ENCODE measurements around the gene ERN2.

ERN2 gene

DNA sequence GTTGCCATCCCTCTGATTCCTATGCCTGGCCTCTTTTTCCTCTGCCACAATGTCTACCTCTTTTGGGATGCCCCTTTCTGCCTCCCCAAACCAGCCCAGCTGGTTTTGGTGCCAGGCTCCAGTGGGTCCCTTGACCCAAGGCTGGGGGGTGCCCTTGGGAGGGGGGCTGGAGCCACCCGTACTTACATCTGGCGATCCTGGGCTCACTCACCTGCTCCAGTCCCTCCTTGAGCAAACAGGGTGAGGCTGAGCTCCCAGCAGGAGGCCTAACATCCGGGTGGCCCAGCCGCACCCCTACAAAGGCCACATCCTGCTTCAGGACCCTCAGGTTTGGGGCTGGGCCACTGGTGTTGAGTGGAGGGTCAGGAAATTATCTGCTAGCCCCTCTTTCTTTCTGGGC is 1.2 kb downstream of the ERN2 start:
- Histone ChIP-seq H3F3A (ENCODE audit: control insufficient read depth, insufficient read depth) (no peaks in the 10 kb centered on the region), H3K79me2 (ENCODE audit: control insufficient read depth, low read length) (no peaks in the 10 kb centered on the region), H3K4me3 (ENCODE audit: low read length) (no peak overlapping the region), H3K4me2 (ENCODE audit: low read length) (no peak overlapping the region), H3K9me3 (ENCODE audit: control insufficient read depth, insufficient read depth, low read length) (no peaks in the 10 kb centered on the region), H3K36me3 (ENCODE audit: control insufficient read depth, low read length) (no peaks in the 10 kb centered on the region), H3K4me1 (ENCODE audit: control insufficient read depth, low read length) (no peaks in the 10 kb centered on the region), H3K9me2 (replicated peaks; ENCODE audit: control insufficient read depth, low read length) (no peaks in the 10 kb centered on the region), H3K27me3 (ENCODE audit: control insufficient read depth, low read length) (peaks cover 2% of the 10 kb centered on the region), H4K20me1 (ENCODE audit: control insufficient read depth, insufficient read depth, low read depth, low read length) (no peaks in the 10 kb centered on the region), H3K27ac (ENCODE audit: low read depth, low read length) (no peak overlapping the region)
- no peak for TF ChIP-seq EZH2phosphoT487 (IDR thresholded peaks at IDR 0.05; ENCODE audit: borderline replicate concordance, low read length)
- TF ChIP-seq, protein P1, sequence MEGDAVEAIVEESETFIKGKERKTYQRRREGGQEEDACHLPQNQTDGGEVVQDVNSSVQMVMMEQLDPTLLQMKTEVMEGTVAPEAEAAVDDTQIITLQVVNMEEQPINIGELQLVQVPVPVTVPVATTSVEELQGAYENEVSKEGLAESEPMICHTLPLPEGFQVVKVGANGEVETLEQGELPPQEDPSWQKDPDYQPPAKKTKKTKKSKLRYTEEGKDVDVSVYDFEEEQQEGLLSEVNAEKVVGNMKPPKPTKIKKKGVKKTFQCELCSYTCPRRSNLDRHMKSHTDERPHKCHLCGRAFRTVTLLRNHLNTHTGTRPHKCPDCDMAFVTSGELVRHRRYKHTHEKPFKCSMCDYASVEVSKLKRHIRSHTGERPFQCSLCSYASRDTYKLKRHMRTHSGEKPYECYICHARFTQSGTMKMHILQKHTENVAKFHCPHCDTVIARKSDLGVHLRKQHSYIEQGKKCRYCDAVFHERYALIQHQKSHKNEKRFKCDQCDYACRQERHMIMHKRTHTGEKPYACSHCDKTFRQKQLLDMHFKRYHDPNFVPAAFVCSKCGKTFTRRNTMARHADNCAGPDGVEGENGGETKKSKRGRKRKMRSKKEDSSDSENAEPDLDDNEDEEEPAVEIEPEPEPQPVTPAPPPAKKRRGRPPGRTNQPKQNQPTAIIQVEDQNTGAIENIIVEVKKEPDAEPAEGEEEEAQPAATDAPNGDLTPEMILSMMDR (IDR thresholded peaks at IDR 0.05; ENCODE audit: low read depth, low read length, poor library complexity, severe bottlenecking) = no peak

DNA sequence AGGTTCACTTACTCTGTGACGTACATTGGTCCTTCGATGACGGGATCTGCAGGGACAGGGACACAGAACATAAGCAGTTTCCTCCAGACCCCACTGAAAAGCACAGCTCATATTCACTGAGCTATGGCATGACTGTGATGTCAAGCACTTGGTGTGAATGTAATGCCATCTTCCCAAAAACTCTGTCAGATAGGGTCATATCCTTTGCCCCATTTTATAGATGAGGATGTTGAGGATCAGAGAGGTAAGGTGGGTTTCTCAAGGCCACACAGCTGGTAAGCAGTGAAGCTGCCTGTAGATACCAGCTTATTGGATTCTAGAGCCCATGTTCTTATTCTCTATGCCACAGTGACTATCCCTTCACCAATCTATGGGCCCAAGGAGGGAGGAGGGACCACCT is 2.5 kb downstream of the ERN2 start:
- H3K4me3 ChIP-seq (ENCODE audit: low read length) = no peak overlapping the region
- no peaks in the 10 kb centered on the region for H3F3A ChIP-seq (ENCODE audit: control insufficient read depth, insufficient read depth)
- no peak for TF ChIP-seq EZH2phosphoT487 (IDR thresholded peaks at IDR 0.05; ENCODE audit: borderline replicate concordance, low read length)
- TF ChIP-seq, protein P1 (IDR thresholded peaks at IDR 0.05; ENCODE audit: low read depth, low read length, poor library complexity, severe bottlenecking) = no peak
- no peak overlapping the region for H3K4me2 ChIP-seq (ENCODE audit: low read length)
- H4K20me1 ChIP-seq (ENCODE audit: control insufficient read depth, insufficient read depth, low read depth, low read length) = no peaks in the 10 kb centered on the region
- no peaks in the 10 kb centered on the region for H3K9me2 ChIP-seq (replicated peaks; ENCODE audit: control insufficient read depth, low read length)
- H3K4me1 ChIP-seq (ENCODE audit: control insufficient read depth, low read length) = no peaks in the 10 kb centered on the region
- no peak overlapping the region for H3K27ac ChIP-seq (ENCODE audit: low read depth, low read length)
- H3K27me3 ChIP-seq (ENCODE audit: control insufficient read depth, low read length) = no peaks in the 10 kb centered on the region
- H3K36me3 ChIP-seq (ENCODE audit: control insufficient read depth, low read length) = no peaks in the 10 kb centered on the region
- no peaks in the 10 kb centered on the region for H3K9me3 ChIP-seq (ENCODE audit: control insufficient read depth, insufficient read depth, low read length)
- no peaks in the 10 kb centered on the region for H3K79me2 ChIP-seq (ENCODE audit: control insufficient read depth, low read length)

DNA sequence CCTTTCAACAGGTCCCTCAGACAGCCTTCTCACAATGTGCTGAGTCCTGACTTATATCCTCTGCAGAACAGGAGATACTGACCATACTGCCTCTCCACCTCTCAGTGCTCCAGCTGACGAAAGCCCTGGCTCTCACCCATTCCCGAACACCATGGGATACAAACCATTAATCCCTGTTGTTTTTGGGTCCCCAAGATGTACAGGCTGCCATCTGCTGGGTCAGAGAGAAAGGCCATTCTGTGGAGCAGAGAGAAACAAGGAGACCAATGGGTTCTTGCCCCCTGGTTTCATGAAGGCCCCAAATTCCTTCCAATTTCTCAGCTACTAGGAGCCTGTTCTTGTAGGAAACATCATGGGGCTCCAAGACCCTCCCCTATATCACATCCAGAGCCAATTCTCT is 3.0 kb downstream of the ERN2 start:
- no peaks in the 10 kb centered on the region for H3K79me2 ChIP-seq (ENCODE audit: control insufficient read depth, low read length)
- no peaks in the 10 kb centered on the region for H3F3A ChIP-seq (ENCODE audit: control insufficient read depth, insufficient read depth)
- H3K36me3 ChIP-seq (ENCODE audit: control insufficient read depth, low read length) = no peaks in the 10 kb centered on the region
- no peaks in the 10 kb centered on the region for H3K27me3 ChIP-seq (ENCODE audit: control insufficient read depth, low read length)
- TF ChIP-seq EZH2phosphoT487 (IDR thresholded peaks at IDR 0.05; ENCODE audit: borderline replicate concordance, low read length) = no peak
- TF ChIP-seq, protein P1 (IDR thresholded peaks at IDR 0.05; ENCODE audit: low read depth, low read length, poor library complexity, severe bottlenecking) = no peak
- H3K9me2 ChIP-seq (replicated peaks; ENCODE audit: control insufficient read depth, low read length) = no peaks in the 10 kb centered on the region
- H3K27ac ChIP-seq (ENCODE audit: low read depth, low read length) = no peak overlapping the region
- H3K4me2 ChIP-seq (ENCODE audit: low read length) = no peak overlapping the region
- H3K4me3 ChIP-seq (ENCODE audit: low read length) = no peak overlapping the region
- H4K20me1 ChIP-seq (ENCODE audit: control insufficient read depth, insufficient read depth, low read depth, low read length) = no peaks in the 10 kb centered on the region
- H3K9me3 ChIP-seq (ENCODE audit: control insufficient read depth, insufficient read depth, low read length) = no peaks in the 10 kb centered on the region
- H3K4me1 ChIP-seq (ENCODE audit: control insufficient read depth, low read length) = no peaks in the 10 kb centered on the region

DNA sequence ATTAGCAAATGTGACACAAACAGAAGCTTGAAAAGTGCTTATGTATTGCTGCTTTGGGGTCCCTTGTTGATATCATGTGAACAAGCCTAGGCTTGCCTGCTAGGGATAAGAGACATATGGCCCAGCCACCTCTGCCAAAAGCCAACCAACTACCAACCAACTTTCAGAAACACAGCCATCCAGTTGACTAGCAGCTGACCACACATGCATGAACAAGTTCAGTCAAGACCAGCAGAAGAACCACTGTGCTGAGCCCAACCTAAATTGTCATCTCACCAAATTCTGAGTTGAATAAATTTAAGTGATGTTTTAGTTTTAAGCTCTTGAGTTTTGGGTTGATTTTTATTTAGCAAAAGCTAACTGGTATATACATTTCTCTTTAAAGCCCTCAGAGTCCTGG is 3.5 kb downstream of the ERN2 start:
- Histone ChIP-seq H3K4me1 (ENCODE audit: control insufficient read depth, low read length) (no peaks in the 10 kb centered on the region), H3K79me2 (ENCODE audit: control insufficient read depth, low read length) (no peaks in the 10 kb centered on the region), H4K20me1 (ENCODE audit: control insufficient read depth, insufficient read depth, low read depth, low read length) (no peaks in the 10 kb centered on the region), H3K9me3 (ENCODE audit: control insufficient read depth, insufficient read depth, low read length) (no peaks in the 10 kb centered on the region), H3F3A (ENCODE audit: control insufficient read depth, insufficient read depth) (no peaks in the 10 kb centered on the region), H3K36me3 (ENCODE audit: control insufficient read depth, low read length) (no peaks in the 10 kb centered on the region), H3K9me2 (replicated peaks; ENCODE audit: control insufficient read depth, low read length) (no peaks in the 10 kb centered on the region), H3K4me3 (ENCODE audit: low read length) (no peak overlapping the region), H3K27ac (ENCODE audit: low read depth, low read length) (no peak overlapping the region), H3K27me3 (ENCODE audit: control insufficient read depth, low read length) (no peaks in the 10 kb centered on the region), H3K4me2 (ENCODE audit: low read length) (no peak overlapping the region)
- TF ChIP-seq, protein P1 (IDR thresholded peaks at IDR 0.05; ENCODE audit: low read depth, low read length, poor library complexity, severe bottlenecking) = no peak
- TF ChIP-seq EZH2phosphoT487 (IDR thresholded peaks at IDR 0.05; ENCODE audit: borderline replicate concordance, low read length) = no peak
